SK-N-SH (cell line): ENCODE results near the gene MOB1B. TPM values are rescaled to one million over a fixed set of nuclear protein-coding genes. Genes with fewer than 3 reads are reported as not detected.

Experiments used
- CTCF ChIA-PET: fragments of 300-600, 350-600 bp; formaldehyde crosslinking; extraction: SDS; loops from one replicate; lab custom pipeline; 2021; lab: Yijun Ruan, JAX
- POLR2A ChIA-PET: fragments of 350-600 bp; sonication (Branson Sonifier 250); formaldehyde crosslinking; extraction: SDS; loops from one replicate; lab custom pipeline; 2020; ENCODE audit warnings: antibody characterized with exemption, inconsistent platforms; lab: Yijun Ruan, JAX
- DNase-seq: peaks from one replicate; pipeline ENCODE4 v3.0.0; 2012
- H2AFZ ChIP-seq: fragments of 200-600 bp; sonication (generic); 2 replicates; pipeline ENCODE4 v1.8.1; 2016; ENCODE audit warnings: antibody characterized with exemption, mild to moderate bottlenecking, low read depth
- H3F3A ChIP-seq: fragments of 200-600 bp; sonication (generic); replicated peaks from 2 replicates; pipeline ENCODE3; 2016; ENCODE audit warnings: antibody characterized with exemption, mild to moderate bottlenecking; ENCODE audit not compliant: insufficient read depth
- H3K27ac ChIP-seq, 2 experiments: fragments of 200-500 bp in 1 of 2; fragments of 200-600 bp in 1 of 2; sonication (Bioruptor generic) in 1 of 2; sonication (generic), shearing (Covaris generic) in 1 of 2; 2 replicates each; pipeline versions ENCODE4 v1.5.1 to v1.6.1; 2014 to 2016; ENCODE audit warnings: low read depth in 2 of 2, inconsistent platforms in 1 of 2, low read length in 1 of 2, mild to moderate bottlenecking in 1 of 2, mixed read lengths in 1 of 2
- H3K27me3 ChIP-seq: fragments of 200-600 bp; sonication (generic), shearing (Covaris generic); 2 replicates; pipeline ENCODE4 v1.6.1; 2016; ENCODE audit warnings: mixed run types; ENCODE audit not compliant: insufficient read depth
- H3K36me3 ChIP-seq, 2 experiments: fragments of 200-500 bp in 1 of 2; fragments of 200-600 bp in 1 of 2; sonication (Bioruptor generic) in 1 of 2; sonication (generic) in 1 of 2; replicated peaks in 1 of 2; 2 replicates each; pipeline versions ENCODE3 to v1.5.1; 2014 to 2016; ENCODE audit warnings: low read length in 1 of 2, mild to moderate bottlenecking in 1 of 2; ENCODE audit not compliant: insufficient read depth in 2 of 2, control insufficient read depth in 1 of 2
- H3K4me1 ChIP-seq, 2 experiments: fragments of 200-500 bp in 1 of 2; fragments of 200-600 bp in 1 of 2; sonication (Bioruptor generic) in 1 of 2; sonication (generic), shearing (Covaris generic) in 1 of 2; 2 replicates each; pipeline versions ENCODE4 v1.5.1 to v1.6.1; 2014 to 2016; ENCODE audit warnings: low read depth in 1 of 2, low read length in 1 of 2, mixed run types in 1 of 2; ENCODE audit not compliant: insufficient read depth in 2 of 2, control insufficient read depth in 1 of 2
- H3K4me2 ChIP-seq: fragments of 200-600 bp; sonication (generic), shearing (Covaris generic); 2 replicates; pipeline ENCODE4 v1.6.1; 2017; ENCODE audit warnings: mixed run types
- H3K4me3 ChIP-seq, 2 experiments: fragments of 200-500 bp in 1 of 2; fragments of 200-600 bp in 1 of 2; sonication (Bioruptor generic) in 1 of 2; sonication (generic), shearing (Covaris generic) in 1 of 2; 2 replicates each; pipeline versions ENCODE4 v1.5.1 to v1.8.1; 2014 to 2016; ENCODE audit warnings: low read depth in 2 of 2, inconsistent platforms in 1 of 2, low read length in 1 of 2, mild to moderate bottlenecking in 1 of 2, mixed read lengths in 1 of 2, moderate library complexity in 1 of 2
- H3K79me2 ChIP-seq: fragments of 200-600 bp; sonication (generic); 2 replicates; pipeline ENCODE4 v1.8.1; 2017; ENCODE audit warnings: mild to moderate bottlenecking; ENCODE audit not compliant: insufficient read depth
- H3K9ac ChIP-seq: fragments of 200-600 bp; sonication (generic); 2 replicates; pipeline ENCODE4 v1.6.1; 2017; ENCODE audit warnings: mixed run types
- H3K9me2 ChIP-seq: fragments of 200-600 bp; sonication (generic); 2 replicates; pipeline ENCODE4 v1.6.1; 2017; ENCODE audit warnings: mixed run types
- H3K9me3 ChIP-seq: fragments of 200-600 bp; sonication (generic); 2 replicates; pipeline ENCODE4 v1.6.1; 2017; ENCODE audit warnings: mixed run types, mild to moderate bottlenecking, moderate library complexity
- H4K20me1 ChIP-seq: fragments of 200-600 bp; sonication (generic); 2 replicates; pipeline ENCODE4 v1.6.1; 2017; ENCODE audit warnings: mild to moderate bottlenecking, mixed run types; ENCODE audit not compliant: insufficient read depth
- ELF1 ChIP-seq: IDR thresholded peaks from 2 replicates; pipeline ENCODE4 v1.4.0; 2012
- GATA2 ChIP-seq: sonication (generic); formaldehyde crosslinking; IDR thresholded peaks from 2 replicates; pipeline ENCODE4 v1.5.0; 2020; ENCODE audit warnings: mild to moderate bottlenecking, missing genetic modification reagents
- POLR2AphosphoS5 ChIP-seq: IDR thresholded peaks from 2 replicates; pipeline ENCODE4 v1.6.1; 2012; ENCODE audit warnings: low read depth, low read length
- RCOR1 ChIP-seq: fragments of 150-350 bp; IDR thresholded peaks from 2 replicates; pipeline ENCODE4 v1.6.1; 2017; ENCODE audit warnings: antibody characterized with exemption, low read length
- RXRA ChIP-seq: IDR thresholded peaks from 2 replicates; pipeline ENCODE4 v1.4.0; 2012; ENCODE audit warnings: low read depth, mild to moderate bottlenecking, borderline replicate concordance
- WGBS: methylation state at CpG from one replicate; pipeline ENCODE4 v1.1.6; 2017; ENCODE audit warnings: low lambda C conversion rate; 5-methylcytosine and 5-hydroxymethylcytosine counted together
- polyA plus RNA-seq, 3 experiments: library from polyadenylated mRNA; depleted of rRNA; stranded (reverse); fragments of >200 nt; gene quantifications; 2 replicates each; pipeline ENCODE4 v1.2.3, GENCODE V29; 2012
- TF ChIP-seq, protein P1 (sequence below): IDR thresholded peaks from 2 replicates; pipeline ENCODE4 v1.4.0; 2012; ENCODE audit warnings: low read depth, borderline replicate concordance

Gene MOB1B
- polyA plus RNA-seq, 1 of the 3 experiments (the other 2 are of a cell fraction): 2.9 TPM

DNA sequence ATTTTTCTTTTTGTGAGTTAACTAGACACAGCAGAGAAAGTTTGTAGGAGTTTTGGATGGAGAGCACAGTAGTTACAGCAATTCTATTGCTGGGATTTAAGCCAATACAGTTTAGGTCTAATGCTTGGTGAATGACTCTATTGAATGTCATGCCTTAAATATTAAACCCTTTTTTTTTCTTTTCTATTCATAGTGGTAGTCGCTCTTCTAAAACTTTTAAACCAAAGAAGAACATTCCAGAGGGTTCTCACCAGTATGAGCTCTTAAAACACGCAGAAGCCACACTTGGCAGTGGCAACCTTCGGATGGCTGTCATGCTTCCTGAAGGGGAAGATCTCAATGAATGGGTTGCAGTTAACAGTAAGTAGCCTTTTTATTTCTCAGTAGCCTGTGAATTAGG, 56.5 kb downstream of the MOB1B start:
- Histone ChIP-seq H2AFZ (no peak overlapping the region), H3K9me3 (no peaks in the 10 kb centered on the region), H3K9me2 (no peaks in the 10 kb centered on the region), H3K4me2 (0 out of 2 replicates have a peak overlapping the region, but pooled peaks have one; percentile 20), H3K27me3 (no peaks in the 10 kb centered on the region), H3K79me2 (peaks cover 33% of the 10 kb centered on the region; the same call in 1 of the 2 replicates), H3K4me1 (0 out of 4 replicates have a peak, but pooled peaks cover 0 to 8% of the 10 kb centered on the region in 2 experiments), H4K20me1 (peaks cover 4% of the 10 kb centered on the region; the same call in 1 of the 2 replicates), H3F3A (peaks cover 15% of the 10 kb centered on the region), H3K36me3 (peaks cover 16 to 29% of the 10 kb centered on the region in 2 experiments), H3K4me3 (no peak overlapping the region), H3K27ac (peak overlapping the region in 1 of 2 experiments; percentile 56; a peak in 2 of 4 replicates), H3K9ac (no peak overlapping the region)
- TF ChIP-seq, protein P1, sequence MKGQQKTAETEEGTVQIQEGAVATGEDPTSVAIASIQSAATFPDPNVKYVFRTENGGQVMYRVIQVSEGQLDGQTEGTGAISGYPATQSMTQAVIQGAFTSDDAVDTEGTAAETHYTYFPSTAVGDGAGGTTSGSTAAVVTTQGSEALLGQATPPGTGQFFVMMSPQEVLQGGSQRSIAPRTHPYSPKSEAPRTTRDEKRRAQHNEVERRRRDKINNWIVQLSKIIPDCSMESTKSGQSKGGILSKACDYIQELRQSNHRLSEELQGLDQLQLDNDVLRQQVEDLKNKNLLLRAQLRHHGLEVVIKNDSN: no peak
- ChIA-PET POLR2A (no interaction called here), CTCF (no interaction called here)
- DNase-seq: no peak
- WGBS: 82% methylated on average over 3 of the region's 3 CpGs

DNA sequence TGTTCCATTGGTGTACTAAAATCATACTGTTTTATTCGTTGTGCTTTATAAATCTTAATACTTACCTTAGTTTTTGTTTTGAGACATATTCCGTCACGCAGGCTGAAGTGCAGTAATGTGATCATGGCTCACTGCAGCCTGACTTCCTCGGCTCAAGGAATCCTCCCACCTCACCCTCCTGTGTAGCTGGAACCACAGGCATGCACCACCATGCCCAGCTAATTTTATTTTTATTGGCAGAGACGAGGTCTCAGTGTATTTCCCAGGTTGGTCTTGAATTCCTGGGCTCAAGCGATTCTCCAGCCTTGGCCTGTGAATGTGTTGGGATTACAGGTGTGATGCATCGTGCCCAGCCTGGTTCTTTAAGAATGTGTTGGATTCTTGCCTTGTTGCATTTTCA, 66.9 kb downstream of the MOB1B start:
- Histone ChIP-seq H3K4me2 (no peak overlapping the region), H4K20me1 (no peaks in the 10 kb centered on the region), H3K27ac (no peak overlapping the region), H3F3A (no peaks in the 10 kb centered on the region), H3K9ac (no peak overlapping the region), H3K4me1 (no peaks in the 10 kb centered on the region), H2AFZ (no peak overlapping the region), H3K9me2 (no peaks in the 10 kb centered on the region), H3K9me3 (no peaks in the 10 kb centered on the region), H3K79me2 (no peaks in the 10 kb centered on the region), H3K27me3 (no peaks in the 10 kb centered on the region), H3K36me3 (peaks cover 6 to 32% of the 10 kb centered on the region in 2 experiments), H3K4me3 (no peak overlapping the region)
- TF ChIP-seq RCOR1: no peak
- WGBS: 91% methylated on average over 7 of the region's 7 CpGs
- ChIA-PET CTCF (no interaction called here), POLR2A (no interaction called here)
- no peak for DNase-seq

DNA sequence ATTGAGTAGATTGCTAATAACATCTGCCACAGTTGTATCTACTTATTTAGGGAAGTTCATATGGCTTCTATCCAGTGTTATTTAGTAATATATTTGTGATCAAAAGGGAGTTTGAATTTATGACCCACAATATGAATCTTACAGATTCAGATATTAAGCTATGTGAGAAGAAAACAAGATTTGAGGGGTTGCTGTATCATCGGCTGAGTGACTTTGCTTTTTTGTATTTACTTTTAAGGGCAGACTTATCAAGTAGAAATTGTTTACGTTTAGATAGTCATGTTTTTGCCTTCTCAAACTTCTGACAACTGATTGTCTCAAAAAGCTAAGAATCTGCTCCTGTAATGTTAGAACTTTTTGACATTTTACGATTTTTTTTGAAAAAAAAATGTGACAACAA, 74.1 kb downstream of the MOB1B start:
- H3K9me3 ChIP-seq: no peaks in the 10 kb centered on the region
- no peaks in the 10 kb centered on the region; a peak in 1 of 4 replicates for H3K4me1 ChIP-seq
- TF ChIP-seq GATA2 (no peak), RCOR1 (no peak), POLR2AphosphoS5 (no peak), RXRA (no peak), ELF1 (no peak)
- no peak overlapping the region for H3K9ac ChIP-seq
- no peak overlapping the region for H2AFZ ChIP-seq
- no peak overlapping the region for H3K4me2 ChIP-seq
- CTCF ChIA-PET: interaction anchor here (1.2 kb wide), 1 partner anchor 34 kb away, joined by 4 read pairs; no protein-coding TSS in a partner anchor
- no peak overlapping the region for H3K27ac ChIP-seq
- no peaks in the 10 kb centered on the region for H4K20me1 ChIP-seq
- no peaks in the 10 kb centered on the region for H3F3A ChIP-seq
- H3K36me3 ChIP-seq: peaks cover 29 to 39% of the 10 kb centered on the region in 2 experiments
- WGBS: 90% methylated on average over 3 of the region's 3 CpGs
- no peak for DNase-seq
- H3K79me2 ChIP-seq: no peaks in the 10 kb centered on the region
- no peak overlapping the region for H3K4me3 ChIP-seq
- H3K27me3 ChIP-seq: no peaks in the 10 kb centered on the region
- POLR2A ChIA-PET: no interaction called here
- H3K9me2 ChIP-seq: no peaks in the 10 kb centered on the region
